SK-N-SH (cell line): ENCODE results near the gene STAP2. TPM values are rescaled to one million over a fixed set of nuclear protein-coding genes. Genes with fewer than 3 reads are reported as not detected.

ENCODE experiments used
- CTCF ChIA-PET: fragments of 300-600, 350-600 bp; formaldehyde crosslinking; extraction: SDS; loops from one replicate; lab custom pipeline; 2021; lab: Yijun Ruan, JAX
- POLR2A ChIA-PET: fragments of 350-600 bp; sonication (Branson Sonifier 250); formaldehyde crosslinking; extraction: SDS; loops from one replicate; lab custom pipeline; 2020; ENCODE audit warnings: antibody characterized with exemption, inconsistent platforms; lab: Yijun Ruan, JAX
- DNase-seq: peaks from one replicate; pipeline ENCODE4 v3.0.0; 2012
- H2AFZ ChIP-seq: fragments of 200-600 bp; sonication (generic); 2 replicates; pipeline ENCODE4 v1.8.1; 2016; ENCODE audit warnings: antibody characterized with exemption, mild to moderate bottlenecking, low read depth
- H3F3A ChIP-seq: fragments of 200-600 bp; sonication (generic); replicated peaks from 2 replicates; pipeline ENCODE3; 2016; ENCODE audit warnings: antibody characterized with exemption, mild to moderate bottlenecking; ENCODE audit not compliant: insufficient read depth
- H3K27ac ChIP-seq, 2 experiments: fragments of 200-500 bp in 1 of 2; fragments of 200-600 bp in 1 of 2; sonication (Bioruptor generic) in 1 of 2; sonication (generic), shearing (Covaris generic) in 1 of 2; 2 replicates each; pipeline versions ENCODE4 v1.5.1 to v1.6.1; 2014 to 2016; ENCODE audit warnings: low read depth in 2 of 2, inconsistent platforms in 1 of 2, low read length in 1 of 2, mild to moderate bottlenecking in 1 of 2, mixed read lengths in 1 of 2
- H3K27me3 ChIP-seq: fragments of 200-600 bp; sonication (generic), shearing (Covaris generic); 2 replicates; pipeline ENCODE4 v1.6.1; 2016; ENCODE audit warnings: mixed run types; ENCODE audit not compliant: insufficient read depth
- H3K36me3 ChIP-seq, 2 experiments: fragments of 200-500 bp in 1 of 2; fragments of 200-600 bp in 1 of 2; sonication (Bioruptor generic) in 1 of 2; sonication (generic) in 1 of 2; replicated peaks in 1 of 2; 2 replicates each; pipeline versions ENCODE3 to v1.5.1; 2014 to 2016; ENCODE audit warnings: low read length in 1 of 2, mild to moderate bottlenecking in 1 of 2; ENCODE audit not compliant: insufficient read depth in 2 of 2, control insufficient read depth in 1 of 2
- H3K4me1 ChIP-seq, 2 experiments: fragments of 200-500 bp in 1 of 2; fragments of 200-600 bp in 1 of 2; sonication (Bioruptor generic) in 1 of 2; sonication (generic), shearing (Covaris generic) in 1 of 2; 2 replicates each; pipeline versions ENCODE4 v1.5.1 to v1.6.1; 2014 to 2016; ENCODE audit warnings: low read depth in 1 of 2, low read length in 1 of 2, mixed run types in 1 of 2; ENCODE audit not compliant: insufficient read depth in 2 of 2, control insufficient read depth in 1 of 2
- H3K4me2 ChIP-seq: fragments of 200-600 bp; sonication (generic), shearing (Covaris generic); 2 replicates; pipeline ENCODE4 v1.6.1; 2017; ENCODE audit warnings: mixed run types
- H3K4me3 ChIP-seq, 2 experiments: fragments of 200-500 bp in 1 of 2; fragments of 200-600 bp in 1 of 2; sonication (Bioruptor generic) in 1 of 2; sonication (generic), shearing (Covaris generic) in 1 of 2; 2 replicates each; pipeline versions ENCODE4 v1.5.1 to v1.8.1; 2014 to 2016; ENCODE audit warnings: low read depth in 2 of 2, inconsistent platforms in 1 of 2, low read length in 1 of 2, mild to moderate bottlenecking in 1 of 2, mixed read lengths in 1 of 2, moderate library complexity in 1 of 2
- H3K79me2 ChIP-seq: fragments of 200-600 bp; sonication (generic); 2 replicates; pipeline ENCODE4 v1.8.1; 2017; ENCODE audit warnings: mild to moderate bottlenecking; ENCODE audit not compliant: insufficient read depth
- H3K9ac ChIP-seq: fragments of 200-600 bp; sonication (generic); 2 replicates; pipeline ENCODE4 v1.6.1; 2017; ENCODE audit warnings: mixed run types
- H3K9me2 ChIP-seq: fragments of 200-600 bp; sonication (generic); 2 replicates; pipeline ENCODE4 v1.6.1; 2017; ENCODE audit warnings: mixed run types
- H3K9me3 ChIP-seq: fragments of 200-600 bp; sonication (generic); 2 replicates; pipeline ENCODE4 v1.6.1; 2017; ENCODE audit warnings: mixed run types, mild to moderate bottlenecking, moderate library complexity
- H4K20me1 ChIP-seq: fragments of 200-600 bp; sonication (generic); 2 replicates; pipeline ENCODE4 v1.6.1; 2017; ENCODE audit warnings: mild to moderate bottlenecking, mixed run types; ENCODE audit not compliant: insufficient read depth
- CHD2 ChIP-seq: fragments of 150-350 bp; IDR thresholded peaks from 2 replicates; pipeline ENCODE4 v1.6.1; 2018; ENCODE audit warnings: low read length; ENCODE audit not compliant: partially characterized antibody
- ELF1 ChIP-seq: IDR thresholded peaks from 2 replicates; pipeline ENCODE4 v1.4.0; 2012
- EZH2phosphoT487 ChIP-seq: fragments of 200-600 bp; sonication (generic); IDR thresholded peaks from 2 replicates; pipeline ENCODE4 v1.6.1; 2017; ENCODE audit warnings: low read depth, mixed run types, mild to moderate bottlenecking, antibody characterized with exemption, moderate library complexity, borderline replicate concordance
- MEF2A ChIP-seq: IDR thresholded peaks from 2 replicates; pipeline ENCODE4 v1.4.0; 2012; ENCODE audit warnings: low read depth, borderline replicate concordance
- MXI1 ChIP-seq: IDR thresholded peaks from 2 replicates; pipeline ENCODE4 v1.6.1; 2012; ENCODE audit warnings: mild to moderate bottlenecking, low read depth, low read length, improper control_type of control experiment
- NFIC ChIP-seq: IDR thresholded peaks from 2 replicates; pipeline ENCODE4 v1.4.0; 2012; ENCODE audit warnings: borderline replicate concordance
- NRF1 ChIP-seq: IDR thresholded peaks from 2 replicates; pipeline ENCODE4 v1.6.1; 2012; ENCODE audit warnings: low read depth, mild to moderate bottlenecking, low read length
- RCOR1 ChIP-seq: fragments of 150-350 bp; IDR thresholded peaks from 2 replicates; pipeline ENCODE4 v1.6.1; 2017; ENCODE audit warnings: antibody characterized with exemption, low read length
- REST ChIP-seq: IDR thresholded peaks from 2 replicates; pipeline ENCODE4 v1.6.1; 2012; ENCODE audit warnings: mild to moderate bottlenecking, low read depth, low read length, moderate library complexity
- RFX5 ChIP-seq: IDR thresholded peaks from 2 replicates; pipeline ENCODE4 v1.6.1; 2012; ENCODE audit warnings: mild to moderate bottlenecking, improper control_type of control experiment, low read length
- SIN3A ChIP-seq: IDR thresholded peaks from 2 replicates; pipeline ENCODE4 v1.6.1; 2012; ENCODE audit warnings: low read depth, mild to moderate bottlenecking, low read length, moderate library complexity, borderline replicate concordance
- ZBTB33 ChIP-seq: IDR thresholded peaks from 2 replicates; pipeline ENCODE4 v1.4.0; 2012; ENCODE audit warnings: low read depth, borderline replicate concordance
- WGBS: methylation state at CpG from one replicate; pipeline ENCODE4 v1.1.6; 2017; ENCODE audit warnings: low lambda C conversion rate; 5-methylcytosine and 5-hydroxymethylcytosine counted together
- polyA plus RNA-seq, 3 experiments: library from polyadenylated mRNA; depleted of rRNA; stranded (reverse); fragments of >200 nt; gene quantifications; 2 replicates each; pipeline ENCODE4 v1.2.3, GENCODE V29; 2012
- TF ChIP-seq, protein P1 (sequence below): fragments of 150-350 bp; IDR thresholded peaks from 2 replicates; pipeline ENCODE4 v1.6.1; 2017; ENCODE audit warnings: antibody characterized with exemption, low read length, low read depth, borderline replicate concordance

STAP2 gene
- polyA plus RNA-seq, 1 of the 3 experiments (the other 2 are of a cell fraction) = 7.6 TPM

- TF ChIP-seq REST (no peak), NRF1 (no peak), CHD2 (no peak), ZBTB33 (no peak)
Measured at GRCh38 chr19:4362101-4362828, 23.6 kb upstream of the STAP2 start (continued).

- Histone ChIP-seq H3K27ac (no peak overlapping the region; a peak in 1 of 4 replicates), H4K20me1 (no peaks in the 10 kb centered on the region), H3K4me1 (no peaks in the 10 kb centered on the region), H3K27me3 (no peaks in the 10 kb centered on the region), H3K9me3 (no peaks in the 10 kb centered on the region), H3K4me2 (no peak overlapping the region), H3K79me2 (no peaks in the 10 kb centered on the region; the same call in 1 of the 2 replicates), H3K36me3 (peaks cover 0 to 60% of the 10 kb centered on the region in 2 experiments), H3K9ac (no peak overlapping the region), H3K4me3 (no peak overlapping the region), H3K9me2 (no peaks in the 10 kb centered on the region), H3F3A (peaks cover 3% of the 10 kb centered on the region), H2AFZ (no peak overlapping the region)
- CTCF ChIA-PET = interaction anchor here (1.3 to 8.5 kb wide), 3 partner anchors 8 to 94 kb away, joined by 5 to 84 read pairs (median 6); no protein-coding TSS in a partner anchor
- no peak for DNase-seq
- WGBS = 90% methylated on average over 22 of the region's 50 CpGs
- POLR2A ChIA-PET = no interaction called here
- TF ChIP-seq NFIC (no peak), MXI1 (no peak), ZBTB33 (no peak), MEF2A (no peak), SIN3A (no peak), RFX5 (no peak), ELF1 (no peak), RCOR1 (no peak), EZH2phosphoT487 (no peak), CHD2 (no peak), REST (no peak)
- TF ChIP-seq, protein P1, sequence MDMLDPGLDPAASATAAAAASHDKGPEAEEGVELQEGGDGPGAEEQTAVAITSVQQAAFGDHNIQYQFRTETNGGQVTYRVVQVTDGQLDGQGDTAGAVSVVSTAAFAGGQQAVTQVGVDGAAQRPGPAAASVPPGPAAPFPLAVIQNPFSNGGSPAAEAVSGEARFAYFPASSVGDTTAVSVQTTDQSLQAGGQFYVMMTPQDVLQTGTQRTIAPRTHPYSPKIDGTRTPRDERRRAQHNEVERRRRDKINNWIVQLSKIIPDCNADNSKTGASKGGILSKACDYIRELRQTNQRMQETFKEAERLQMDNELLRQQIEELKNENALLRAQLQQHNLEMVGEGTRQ = no peak
Measured at GRCh38 chr19:4361152-4362046, 22.8 kb upstream of the STAP2 start.
